Retinal pigment epithelial cell (primary cell): ENCODE measurements around the gene TP53BP1.

Experiments
- DNase-seq: peaks from one replicate; pipeline ENCODE4 v3.0.0-alpha.2; 2010; ENCODE audit warnings: low read depth
- H3K4me3 ChIP-seq: 2 replicates; pipeline ENCODE4 v1.5.1; 2011; ENCODE audit warnings: mild to moderate bottlenecking, low read length, control low read depth, moderate library complexity
- CTCF ChIP-seq: conservative IDR thresholded peaks from 2 replicates; pipeline ENCODE4 v1.5.1; 2011; ENCODE audit warnings: low read depth, low read length, control low read depth, inconsistent platforms

TP53BP1 gene

GRCh38 chr15:43463998-43464397 lies 29.0 kb downstream of the TP53BP1 start:
- H3K4me3 ChIP-seq, result no peak overlapping the region
- no peak for DNase-seq

GRCh38 chr15:43463507-43463906 lies 29.4 kb downstream of the TP53BP1 start:
- H3K4me3 ChIP-seq, result no peak overlapping the region
- TF ChIP-seq CTCF, result no peak
- no peak for DNase-seq

More at GRCh38 chr15:43463998-43464397, 29.0 kb downstream of the TP53BP1 start:
- TF ChIP-seq CTCF, result no peak

GRCh38 chr15:43449981-43450380 lies 43.0 kb downstream of the TP53BP1 start:
- no peak overlapping the region for H3K4me3 ChIP-seq
- DNase-seq, result no peak
- TF ChIP-seq CTCF, result no peak

- DNase-seq, result no peak
- no peak for TF ChIP-seq CTCF
These were observed 46.6 kb downstream of the TP53BP1 start for GRCh38 chr15:43446344-43446743.

GRCh38 chr15:43441316-43441715 lies 51.6 kb downstream of the TP53BP1 start:
- no peak for DNase-seq
- TF ChIP-seq CTCF, result no peak
- no peak overlapping the region for H3K4me3 ChIP-seq

More at GRCh38 chr15:43446344-43446743, 46.6 kb downstream of the TP53BP1 start:
- no peak overlapping the region for H3K4me3 ChIP-seq

- no peak overlapping the region for H3K4me3 ChIP-seq
- TF ChIP-seq CTCF, result peak; percentile 48
- DNase-seq, result peak; percentile 67
These were observed 52.2 kb downstream of the TP53BP1 start for GRCh38 chr15:43440721-43441281.

GRCh38 chr15:43439268-43439667 lies 53.7 kb downstream of the TP53BP1 start:
- no peak overlapping the region for H3K4me3 ChIP-seq
- TF ChIP-seq CTCF, result no peak
- no peak for DNase-seq
